Activated CD4-positive, CD25-positive, alpha-beta regulatory T cell (primary cell): ENCODE measurements around the gene SLC22A3.
"Not testable (repeated sequence)": the region's sequence is repeated elsewhere in the genome, so short reads cannot be mapped to it uniquely, and the experiment has no call there.

Experiments
- DNase-seq, 4 experiments: peaks; one replicate each; lab custom pipeline; 2025; lab: John Stamatoyannopoulos, UW

SLC22A3 gene

GRCh38 chr6:160374836-160375560 lies 26.8 kb downstream of the SLC22A3 start:
- DNase-seq: no peak

GRCh38 chr6:160375561-160375949 lies 27.4 kb downstream of the SLC22A3 start:
- DNase-seq: no peak

DNA sequence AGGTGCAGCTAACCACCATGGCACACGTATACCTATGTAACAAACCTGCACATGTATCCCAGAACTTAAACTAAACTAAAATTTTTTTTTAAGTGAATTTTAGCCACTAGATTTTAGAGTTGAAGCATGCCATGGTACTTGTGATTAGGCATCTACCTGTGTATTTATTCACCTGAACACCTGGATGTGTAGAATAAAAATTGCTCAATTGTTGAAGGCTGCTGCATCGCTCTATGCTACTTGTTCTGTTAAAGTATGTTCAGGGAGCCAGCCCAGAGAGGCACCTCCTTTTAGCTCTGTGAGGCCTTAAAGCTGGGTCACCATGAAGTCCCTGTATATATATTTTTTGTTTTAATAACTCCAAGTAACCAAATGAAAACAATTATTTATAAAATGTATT lies 28.3 kb downstream of the SLC22A3 start:
- DNase-seq: no peak

- DNase-seq: no peak
Measured at GRCh38 chr6:160378218-160378617, 30.0 kb downstream of the SLC22A3 start.

GRCh38 chr6:160378882-160379281 lies 30.7 kb downstream of the SLC22A3 start:
- no peak for DNase-seq

- no peak for DNase-seq
Measured at GRCh38 chr6:160379466-160379865, 31.3 kb downstream of the SLC22A3 start.

GRCh38 chr6:160382946-160383345 lies 34.8 kb downstream of the SLC22A3 start:
- no peak for DNase-seq

- DNase-seq: no peak
Measured at GRCh38 chr6:160386869-160387530, 38.8 kb downstream of the SLC22A3 start.

GRCh38 chr6:160387916-160388643 lies 39.9 kb downstream of the SLC22A3 start:
- DNase-seq: no peak

GRCh38 chr6:160388922-160389321 lies 40.7 kb downstream of the SLC22A3 start:
- no peak for DNase-seq

DNA sequence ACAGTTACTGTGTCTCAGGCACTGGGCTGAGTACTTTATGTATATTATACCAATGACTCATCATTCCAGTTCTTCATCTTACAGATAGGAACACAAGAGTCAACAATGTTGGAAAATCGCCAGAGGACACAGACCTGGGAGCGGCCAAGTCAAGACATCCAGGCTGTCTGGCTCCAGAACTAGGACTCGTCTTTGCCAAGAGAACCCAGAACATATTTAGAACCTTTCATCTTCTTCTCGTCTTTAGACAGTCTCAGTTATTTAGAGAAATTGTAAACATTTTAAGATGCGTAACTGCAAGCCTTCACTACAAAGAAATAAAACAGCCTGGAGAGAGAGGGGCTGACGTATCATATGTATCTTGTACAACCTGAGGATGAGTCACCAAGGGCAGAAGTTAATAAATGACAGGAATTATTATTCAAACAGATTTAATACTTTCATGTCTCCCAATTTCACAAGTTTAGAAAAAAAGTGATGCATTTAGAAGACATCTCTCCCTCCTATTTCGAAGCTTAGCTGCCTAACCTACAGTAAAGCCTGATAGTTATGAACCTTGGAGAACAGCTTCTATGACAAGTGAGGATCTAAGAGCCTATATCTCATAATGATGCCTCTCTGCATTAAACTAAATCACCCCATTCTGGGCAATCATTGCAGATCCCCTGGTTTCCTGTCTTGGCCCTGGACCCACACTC lies 43.4 kb downstream of the SLC22A3 start:
- no peak for DNase-seq

DNA sequence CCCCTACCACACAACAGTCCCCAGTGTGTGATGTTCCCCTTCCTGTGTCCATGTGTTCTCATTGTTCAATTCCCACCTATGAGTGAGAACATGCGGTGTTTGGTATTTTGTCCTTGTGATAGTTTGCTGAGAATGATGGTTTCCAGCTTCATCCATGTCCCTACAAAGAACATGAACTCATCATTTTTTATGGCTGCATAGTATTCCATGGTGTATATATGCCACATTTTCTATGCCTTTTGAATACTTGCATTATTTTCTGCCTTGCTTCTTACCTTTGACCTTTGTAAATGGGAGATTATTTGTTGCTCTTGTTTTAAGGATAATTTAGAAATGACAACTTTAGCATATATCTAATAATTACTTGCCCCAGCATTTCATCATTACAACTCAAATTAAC lies 45.3 kb downstream of the SLC22A3 start:
- DNase-seq: not testable (repeated sequence)

GRCh38 chr6:160393891-160394653 lies 45.9 kb downstream of the SLC22A3 start:
- DNase-seq: no peak

GRCh38 chr6:160394654-160395035 lies 46.5 kb downstream of the SLC22A3 start:
- DNase-seq: no peak

GRCh38 chr6:160395187-160395586 lies 47.0 kb downstream of the SLC22A3 start:
- DNase-seq: no peak

GRCh38 chr6:160396292-160396691 lies 48.1 kb downstream of the SLC22A3 start:
- no peak for DNase-seq

DNA sequence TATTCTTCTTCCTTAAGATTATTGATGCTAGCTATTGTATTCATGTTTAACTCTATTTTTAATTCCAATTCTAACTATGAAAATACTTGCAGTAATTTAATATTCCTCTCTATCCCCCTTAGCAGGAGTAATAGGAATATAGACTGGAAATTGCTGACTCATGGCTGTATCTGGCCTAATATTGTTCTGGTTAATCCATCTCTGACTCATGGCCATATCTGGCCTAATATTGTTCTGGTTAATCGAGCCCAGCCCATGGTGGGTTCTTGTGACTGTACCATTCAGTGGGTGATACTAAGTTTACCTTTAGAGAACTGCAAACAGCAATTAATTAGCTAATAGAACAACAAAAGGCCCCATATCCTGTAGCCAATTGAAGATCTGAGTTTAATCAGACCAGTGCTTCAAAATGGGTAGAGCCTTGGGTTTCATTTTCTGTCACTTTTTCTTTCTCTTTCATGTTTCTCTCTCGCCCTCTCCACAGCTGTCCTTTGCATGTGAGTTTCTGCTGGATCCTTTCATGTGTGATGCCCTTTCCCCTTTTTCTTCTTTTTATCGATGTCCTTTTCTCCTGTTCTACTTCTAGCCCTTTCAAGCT lies 50.6 kb downstream of the SLC22A3 start:
- DNase-seq: no peak

DNA sequence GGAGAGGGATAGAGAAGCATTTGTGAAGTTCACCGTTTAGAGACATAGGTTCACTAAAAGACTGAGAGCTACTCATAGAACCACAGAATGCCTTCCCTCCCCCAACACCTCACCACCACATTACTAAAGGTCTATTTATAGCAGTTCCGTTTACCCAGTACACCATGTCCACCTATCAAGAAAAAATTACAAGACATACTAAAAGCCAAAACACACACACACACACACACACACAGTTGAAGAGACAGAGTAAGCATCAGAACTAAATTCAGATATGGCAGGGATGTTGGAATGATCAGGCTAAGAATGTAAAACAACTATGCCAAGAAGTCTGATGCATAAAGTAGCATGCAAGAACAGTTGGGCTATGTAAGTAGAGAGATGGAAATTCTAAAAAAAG lies 52.3 kb downstream of the SLC22A3 start:
- no peak for DNase-seq

- no peak for DNase-seq
Measured at GRCh38 chr6:160408528-160408927, 60.4 kb downstream of the SLC22A3 start.

- DNase-seq: no peak
Measured at GRCh38 chr6:160412993-160413392, 64.8 kb downstream of the SLC22A3 start.

DNA sequence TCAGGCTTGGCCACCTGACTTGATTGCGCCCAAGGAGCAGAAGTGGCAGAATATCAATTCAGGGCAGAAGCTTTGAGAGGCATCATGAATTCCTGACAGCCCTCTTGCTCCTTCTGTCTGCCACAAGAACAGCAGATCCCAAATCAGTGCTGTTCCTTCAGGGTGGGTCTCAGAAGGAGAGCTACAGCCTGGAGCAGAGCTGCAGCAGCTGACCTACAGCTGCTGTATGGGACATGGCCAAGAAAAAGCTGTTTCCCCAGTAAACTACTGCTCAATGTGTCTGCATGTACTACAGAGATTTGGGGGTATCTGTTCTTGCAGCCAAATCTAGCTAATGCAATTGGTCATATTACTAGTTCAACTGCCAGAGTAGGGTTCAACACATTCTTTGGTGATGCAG lies 69.0 kb downstream of the SLC22A3 start:
- no peak for DNase-seq
